Measurements from ENCODE around the gene GPC2. TPM values are rescaled to one million over a fixed set of nuclear protein-coding genes. Genes with fewer than 3 reads are reported as not detected.

Gene GPC2
- total RNA-seq, 1 experiment from 2014 or later: 45.2 TPM

GRCh38 chr7:100176096-100177044 lies 811 bp downstream of the GPC2 start:
- no peak overlapping the region for H2AFZ ChIP-seq (ENCODE audit: low read length)
- Mint-ChIP-seq H3K36me3 (ENCODE audit: insufficient read depth in 1 of 3, low read depth in 3 of 3) (peaks cover 26 to 29% (median 28%) of the 10 kb centered on the region in 3 experiments; a peak in 6 of 7 replicates), H3K4me1 (peaks cover 20 to 26% of the 10 kb centered on the region in 2 experiments), H3K4me3 (peak overlapping the region; percentile 85 to 95), H3K9me3 (no peaks in the 10 kb centered on the region), H3K27ac (peak overlapping the region in 1 of 3 experiments; percentile 75; a peak in 1 of 7 replicates), H3K27me3 (ENCODE audit: low read depth) (peaks cover 32% of the 10 kb centered on the region)
- H2BK12ac ChIP-seq (ENCODE audit: insufficient read length, low read depth, low read length): no peak overlapping the region
- H3K9ac ChIP-seq (ENCODE audit: extremely low read depth, insufficient read length, low read length): peak overlapping the region; percentile 26
- no peaks in the 10 kb centered on the region for H3K79me1 ChIP-seq (ENCODE audit: insufficient read depth, low read depth, low read length, poor library complexity, severe bottlenecking)
- no peak overlapping the region for H3K27ac ChIP-seq (ENCODE audit: insufficient read length, low read depth, low read length)
- WGBS (ENCODE audit: extremely low coverage, insufficient read length, low lambda C conversion rate): no CpG with 5 or more reads among the region's 14 CpGs
- no peak overlapping the region for H3K18ac ChIP-seq (ENCODE audit: insufficient read length, low read depth, low read length)
- H2AK5ac ChIP-seq (ENCODE audit: insufficient read length, low read length): no peak overlapping the region
- no peak for DNase-seq
- H3K14ac ChIP-seq (ENCODE audit: insufficient read depth, low read length): peak overlapping the region; percentile 95; the same call in 1 of the 2 replicates
- no peak overlapping the region for H3K23ac ChIP-seq (ENCODE audit: insufficient read length, low read depth, low read length)
- no peak overlapping the region for H2BK120ac ChIP-seq (ENCODE audit: low read depth, low read length, poor library complexity, severe bottlenecking)
- no peaks in the 10 kb centered on the region for H3K9me3 ChIP-seq (ENCODE audit: control insufficient read depth, low read depth, low read length)
- no peaks in the 10 kb centered on the region; the same call in 1 of the 2 replicates for H3K79me2 ChIP-seq (ENCODE audit: insufficient read depth, low read length)
- no peak overlapping the region for H3K4ac ChIP-seq (ENCODE audit: low read depth, low read length)
- H3T11ph ChIP-seq (ENCODE audit: low read length): no peak overlapping the region
- no peak overlapping the region for H2BK20ac ChIP-seq (ENCODE audit: low read depth, low read length, poor library complexity, severe bottlenecking)
- H4K91ac ChIP-seq (ENCODE audit: insufficient read length, low read depth, low read length): no peak overlapping the region
- H3K56ac ChIP-seq (ENCODE audit: insufficient read length, low read depth, low read length): no peak overlapping the region
- H4K8ac ChIP-seq (replicated peaks; ENCODE audit: insufficient read length, low read depth, low read length): no peak overlapping the region
- H3K27me3 ChIP-seq (ENCODE audit: insufficient read depth, low read length): no peaks in the 10 kb centered on the region; the same call in 1 of the 2 replicates
- no peak overlapping the region for H2BK5ac ChIP-seq (ENCODE audit: insufficient read length, low read length)
- H3K4me1 ChIP-seq (ENCODE audit: insufficient read depth, low read length): no peaks in the 10 kb centered on the region; the same call in 1 of the 2 replicates
- H3K4me2 ChIP-seq (ENCODE audit: insufficient read depth, insufficient read length, low read length): peak overlapping the region; percentile 80
- no peaks in the 10 kb centered on the region for H4K20me1 ChIP-seq (ENCODE audit: control insufficient read depth, insufficient read depth, insufficient read length)
- TF ChIP-seq, protein P1, sequence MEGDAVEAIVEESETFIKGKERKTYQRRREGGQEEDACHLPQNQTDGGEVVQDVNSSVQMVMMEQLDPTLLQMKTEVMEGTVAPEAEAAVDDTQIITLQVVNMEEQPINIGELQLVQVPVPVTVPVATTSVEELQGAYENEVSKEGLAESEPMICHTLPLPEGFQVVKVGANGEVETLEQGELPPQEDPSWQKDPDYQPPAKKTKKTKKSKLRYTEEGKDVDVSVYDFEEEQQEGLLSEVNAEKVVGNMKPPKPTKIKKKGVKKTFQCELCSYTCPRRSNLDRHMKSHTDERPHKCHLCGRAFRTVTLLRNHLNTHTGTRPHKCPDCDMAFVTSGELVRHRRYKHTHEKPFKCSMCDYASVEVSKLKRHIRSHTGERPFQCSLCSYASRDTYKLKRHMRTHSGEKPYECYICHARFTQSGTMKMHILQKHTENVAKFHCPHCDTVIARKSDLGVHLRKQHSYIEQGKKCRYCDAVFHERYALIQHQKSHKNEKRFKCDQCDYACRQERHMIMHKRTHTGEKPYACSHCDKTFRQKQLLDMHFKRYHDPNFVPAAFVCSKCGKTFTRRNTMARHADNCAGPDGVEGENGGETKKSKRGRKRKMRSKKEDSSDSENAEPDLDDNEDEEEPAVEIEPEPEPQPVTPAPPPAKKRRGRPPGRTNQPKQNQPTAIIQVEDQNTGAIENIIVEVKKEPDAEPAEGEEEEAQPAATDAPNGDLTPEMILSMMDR (conservative IDR thresholded peaks at IDR 0.05): no peak
- no peak overlapping the region for H2BK15ac ChIP-seq (ENCODE audit: low read depth, low read length)
- H4K5ac ChIP-seq (ENCODE audit: insufficient read length, low read depth, low read length): peak overlapping the region; percentile 46
- peaks cover 9% of the 10 kb centered on the region for H3K23me2 ChIP-seq (ENCODE audit: insufficient read length, low read depth, low read length, poor library complexity, severe bottlenecking)

Data from H9 (cell line).